Endothelial cell of umbilical vein (primary cell): ENCODE data around the gene ANKEF1.

Experiments used
- CTCF ChIP-seq, 2 donors: IDR thresholded peaks; 1 replicate in 1 of 2; 2 replicates in 1 of 2; pipeline ENCODE4 v1.5.1; 2011; ENCODE audit warnings: low read length in 2 of 2, mild to moderate bottlenecking in 2 of 2, moderate library complexity in 2 of 2, control low read depth in 1 of 2, inconsistent platforms in 1 of 2, low read depth in 1 of 2; ENCODE audit not compliant: insufficient read depth in 1 of 2; ENCODE audit errors: extremely low read depth in 1 of 2
- FOS ChIP-seq: IDR thresholded peaks from 2 replicates; pipeline ENCODE4 v1.6.1; 2011; ENCODE audit warnings: mild to moderate bottlenecking, low read length, moderate library complexity, borderline replicate concordance; ENCODE audit not compliant: insufficient read depth
- JUN ChIP-seq: IDR thresholded peaks from 2 replicates; pipeline ENCODE4 v1.6.1; 2011; ENCODE audit warnings: borderline replicate concordance, low read depth; ENCODE audit not compliant: insufficient read length, insufficient read depth
- MYC ChIP-seq: IDR thresholded peaks from one replicate; pipeline ENCODE4 v1.6.1; 2011; ENCODE audit warnings: mild to moderate bottlenecking, low read depth, low read length
- POLR2A ChIP-seq: IDR thresholded peaks from 2 replicates; pipeline ENCODE4 v1.6.1; 2012; ENCODE audit warnings: low read depth, mild to moderate bottlenecking, control low read depth, low read length
- POLR2AphosphoS5 ChIP-seq: IDR thresholded peaks from 2 replicates; pipeline ENCODE4 v1.6.1; 2012; ENCODE audit warnings: low read depth, mild to moderate bottlenecking, control low read depth, low read length, moderate library complexity; ENCODE audit not compliant: insufficient read depth

DNA sequence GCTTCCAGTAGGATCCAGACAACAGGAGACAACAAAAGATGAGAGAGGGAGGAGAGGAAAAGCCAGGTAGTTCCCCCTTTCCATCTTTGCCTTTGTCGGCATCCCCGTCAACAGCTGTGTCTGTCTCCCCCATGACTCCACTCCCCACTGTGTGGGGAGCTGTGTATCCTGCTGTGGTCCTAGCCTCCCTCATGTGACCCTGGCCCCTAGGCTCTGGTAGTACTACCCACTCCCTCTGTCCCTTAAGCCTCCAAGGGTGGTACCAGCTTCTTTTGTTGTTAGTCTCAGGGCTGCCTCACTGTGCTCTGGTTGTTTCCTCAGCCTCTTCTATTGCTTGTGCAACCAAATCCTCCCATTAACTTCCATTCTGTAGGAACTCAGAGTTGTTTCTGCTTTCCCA is 28.7 kb downstream of the ANKEF1 start:
- TF ChIP-seq CTCF (IDR thresholded peaks at IDR 0.05; ENCODE audit: extremely low read depth in 1 of 2, insufficient read depth in 1 of 2, low read depth in 1 of 2, low read length in 2 of 2) (no peak), POLR2A (no peak), MYC (no peak), POLR2AphosphoS5 (no peak), FOS (no peak), JUN (no peak)
